K562 (cell line): ENCODE data around the gene B4GALNT2. TPM values are rescaled to one million over a fixed set of nuclear protein-coding genes. Genes with fewer than 3 reads are reported as not detected.
A peak's percentile ranks its signal among the peaks of the same experiment; 100 is the strongest.

ENCODE experiments used
- ARID2 ChIP-seq: fragments of 450-650 bp; IDR thresholded peaks from 2 replicates; pipeline ENCODE4 v1.6.1; 2017; ENCODE audit warnings: antibody characterized with exemption, mild to moderate bottlenecking
- CHD2 ChIP-seq: IDR thresholded peaks from 2 replicates; pipeline ENCODE4 v1.6.1; 2011; ENCODE audit warnings: low read depth, low read length
- CHD4 ChIP-seq: fragments of 200-600 bp; sonication (generic); IDR thresholded peaks from 3 replicates; pipeline ENCODE4 v1.6.1; 2012; ENCODE audit warnings: low read depth, mild to moderate bottlenecking, mixed read lengths, low read length, inconsistent platforms; ENCODE audit not compliant: insufficient read depth, insufficient replicate concordance, poor library complexity, severe bottlenecking
- CXXC5 ChIP-seq: fragments of 250-450 bp; sonication (Bioruptor Pico); IDR thresholded peaks from 2 replicates; pipeline ENCODE4 v1.8.0; 2022; ENCODE audit warnings: inconsistent platforms, mild to moderate bottlenecking, moderate library complexity
- FUS ChIP-seq: fragments of 200-400 bp; formaldehyde crosslinking; optimal IDR thresholded peaks from 2 replicates; pipeline ENCODE3; 2017; ENCODE audit warnings: low read depth, low read length
- KAT7 ChIP-seq: sonication (generic); formaldehyde crosslinking; IDR thresholded peaks from 2 replicates; pipeline ENCODE4 v1.8.0; 2022; ENCODE audit warnings: missing genetic modification reagents, mild to moderate bottlenecking, borderline replicate concordance
- KLF1 ChIP-seq: fragments of 450-650 bp; IDR thresholded peaks from 2 replicates; pipeline ENCODE4 v1.6.1; 2016; ENCODE audit warnings: missing genetic modification characterization, missing compliant biosample characterization
- MIER1 ChIP-seq: fragments of 450-650 bp; IDR thresholded peaks from 2 replicates; pipeline ENCODE4 v1.6.1; 2016; ENCODE audit warnings: antibody characterized with exemption, mild to moderate bottlenecking, low read depth
- NR2C2 ChIP-seq, 2 experiments: fragments of 200-800 bp in 1 of 2; sonication (Bioruptor generic) in 1 of 2; sonication (generic) in 1 of 2; formaldehyde crosslinking in 1 of 2; IDR thresholded peaks; 2 replicates each; pipeline versions ENCODE4 v1.6.1 to v1.8.0; 2016 to 2022; ENCODE audit warnings: mild to moderate bottlenecking in 1 of 2, missing compliant biosample characterization in 1 of 2, missing genetic modification characterization in 1 of 2, missing genetic modification reagents in 1 of 2
- PML ChIP-seq: IDR thresholded peaks from 2 replicates; pipeline ENCODE4 v1.6.1; 2012; ENCODE audit warnings: low read length, inconsistent platforms
- RFX5 ChIP-seq: IDR thresholded peaks from 2 replicates; pipeline ENCODE4 v1.6.1; 2011; ENCODE audit warnings: low read depth, mild to moderate bottlenecking, improper control_type of control experiment, low read length
- SIN3B ChIP-seq: fragments of 450-650 bp; IDR thresholded peaks from 2 replicates; pipeline ENCODE4 v1.6.1; 2017; ENCODE audit warnings: low read depth, mild to moderate bottlenecking, moderate library complexity
- ZNF444 ChIP-seq: fragments of 250-450 bp; sonication (Bioruptor Pico); IDR thresholded peaks from 2 replicates; pipeline ENCODE4 v1.4.0; 2020; ENCODE audit warnings: mild to moderate bottlenecking, moderate library complexity
- ZNF780A ChIP-seq: fragments of 250-450 bp; sonication (Bioruptor Pico); IDR thresholded peaks from 2 replicates; pipeline ENCODE4 v1.5.0; 2021; ENCODE audit warnings: mild to moderate bottlenecking
- polyA plus RNA-seq, 8 experiments: library from polyadenylated mRNA; depleted of rRNA in 4 of 8; stranded (reverse) in 5 of 8; unstranded in 3 of 8; fragments of >200 nt; fragmentation: Nextera tagmentation in 2 of 8; fragmentation: Illumina TruSeq in 1 of 8; extraction: Ambion mirVana in 2 of 8; extraction: Trizol in 1 of 8; gene quantifications; 2 replicates each; pipeline versions ENCODE4 v1.2.1 to v1.2.3, GENCODE V29; 2011 to 2014; ENCODE audit warnings: inconsistent platforms in 1 of 8, missing spikeins in 1 of 8
- total RNA-seq, 7 experiments: library from RNA; depleted of rRNA in 6 of 7; stranded (reverse); fragments of >200 nt in 6 of 7; fragmentation: Illumina TruSeq in 2 of 7; extraction: Trizol in 2 of 7; gene quantifications; 2 replicates each; pipeline versions ENCODE4 v1.2.1 to v1.2.3, GENCODE V29; 2011 to 2021; ENCODE audit warnings: low replicate concordance in 1 of 7
- TF ChIP-seq, protein P1 (sequence below): sonication (generic); formaldehyde crosslinking; IDR thresholded peaks from 2 replicates; pipeline ENCODE4 v1.8.1; 2023; ENCODE audit warnings: missing genetic modification reagents, mild to moderate bottlenecking, borderline replicate concordance
- TF ChIP-seq, protein P2 (sequence below): IDR thresholded peaks from 2 replicates; pipeline ENCODE4 v1.6.1; 2016; ENCODE audit warnings: missing genetic modification characterization, missing compliant biosample characterization
- TF ChIP-seq, protein P3 (sequence below): fragments of 250-450 bp; sonication (Bioruptor Pico); IDR thresholded peaks from 2 replicates; pipeline ENCODE4 v1.8.0; 2021; ENCODE audit warnings: moderate library complexity, mild to moderate bottlenecking, inconsistent platforms
- TF ChIP-seq, protein P4 (sequence below): fragments of 250-450 bp; sonication (Bioruptor Pico); IDR thresholded peaks from 2 replicates; pipeline ENCODE4 v1.8.0; 2021; ENCODE audit warnings: mild to moderate bottlenecking, moderate library complexity
- TF ChIP-seq, protein P5 (sequence below): fragments of 450-650 bp; IDR thresholded peaks from 2 replicates; pipeline ENCODE4 v1.6.1; 2018; ENCODE audit warnings: mild to moderate bottlenecking, low read depth; ENCODE audit not compliant: partially characterized antibody

B4GALNT2 gene
- total and polyA plus RNA-seq, 9 of the 15 experiments (the other 6 are each of a cell fraction or from before 2014, with no cell fraction given), result not detected

DNA sequence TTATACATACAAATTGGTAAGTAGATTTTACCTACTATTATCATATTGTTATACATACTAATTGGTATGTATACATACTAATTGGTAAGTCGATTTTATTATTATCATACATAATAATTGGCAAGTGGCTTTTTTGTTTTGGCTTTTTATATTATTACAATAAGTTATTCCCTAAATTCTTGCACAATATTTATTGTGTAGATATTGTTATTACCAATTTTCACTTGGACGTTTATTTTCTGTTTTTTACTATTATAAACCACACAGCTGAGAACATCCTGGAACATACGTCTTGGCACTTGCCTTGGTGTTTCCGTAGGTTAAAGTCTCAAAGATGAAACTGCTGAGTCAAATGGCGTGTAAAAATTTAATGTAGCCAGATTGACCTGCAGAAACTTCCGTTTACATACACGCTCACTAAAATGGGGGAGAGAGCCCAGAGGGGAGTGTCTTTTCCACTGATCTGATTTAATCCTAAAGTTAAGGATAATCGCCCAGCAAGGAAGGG is 58.9 kb downstream of the B4GALNT2 start (continued):
- TF ChIP-seq, protein P1, sequence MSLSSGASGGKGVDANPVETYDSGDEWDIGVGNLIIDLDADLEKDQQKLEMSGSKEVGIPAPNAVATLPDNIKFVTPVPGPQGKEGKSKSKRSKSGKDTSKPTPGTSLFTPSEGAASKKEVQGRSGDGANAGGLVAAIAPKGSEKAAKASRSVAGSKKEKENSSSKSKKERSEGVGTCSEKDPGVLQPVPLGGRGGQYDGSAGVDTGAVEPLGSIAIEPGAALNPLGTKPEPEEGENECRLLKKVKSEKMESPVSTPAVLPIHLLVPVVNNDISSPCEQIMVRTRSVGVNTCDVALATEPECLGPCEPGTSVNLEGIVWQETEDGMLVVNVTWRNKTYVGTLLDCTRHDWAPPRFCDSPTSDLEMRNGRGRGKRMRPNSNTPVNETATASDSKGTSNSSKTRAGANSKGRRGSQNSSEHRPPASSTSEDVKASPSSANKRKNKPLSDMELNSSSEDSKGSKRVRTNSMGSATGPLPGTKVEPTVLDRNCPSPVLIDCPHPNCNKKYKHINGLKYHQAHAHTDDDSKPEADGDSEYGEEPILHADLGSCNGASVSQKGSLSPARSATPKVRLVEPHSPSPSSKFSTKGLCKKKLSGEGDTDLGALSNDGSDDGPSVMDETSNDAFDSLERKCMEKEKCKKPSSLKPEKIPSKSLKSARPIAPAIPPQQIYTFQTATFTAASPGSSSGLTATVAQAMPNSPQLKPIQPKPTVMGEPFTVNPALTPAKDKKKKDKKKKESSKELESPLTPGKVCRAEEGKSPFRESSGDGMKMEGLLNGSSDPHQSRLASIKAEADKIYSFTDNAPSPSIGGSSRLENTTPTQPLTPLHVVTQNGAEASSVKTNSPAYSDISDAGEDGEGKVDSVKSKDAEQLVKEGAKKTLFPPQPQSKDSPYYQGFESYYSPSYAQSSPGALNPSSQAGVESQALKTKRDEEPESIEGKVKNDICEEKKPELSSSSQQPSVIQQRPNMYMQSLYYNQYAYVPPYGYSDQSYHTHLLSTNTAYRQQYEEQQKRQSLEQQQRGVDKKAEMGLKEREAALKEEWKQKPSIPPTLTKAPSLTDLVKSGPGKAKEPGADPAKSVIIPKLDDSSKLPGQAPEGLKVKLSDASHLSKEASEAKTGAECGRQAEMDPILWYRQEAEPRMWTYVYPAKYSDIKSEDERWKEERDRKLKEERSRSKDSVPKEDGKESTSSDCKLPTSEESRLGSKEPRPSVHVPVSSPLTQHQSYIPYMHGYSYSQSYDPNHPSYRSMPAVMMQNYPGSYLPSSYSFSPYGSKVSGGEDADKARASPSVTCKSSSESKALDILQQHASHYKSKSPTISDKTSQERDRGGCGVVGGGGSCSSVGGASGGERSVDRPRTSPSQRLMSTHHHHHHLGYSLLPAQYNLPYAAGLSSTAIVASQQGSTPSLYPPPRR (CRISPR knock-in tag), result no peak
- TF ChIP-seq KLF1 (no peak), CHD2 (no peak), MIER1 (no peak), PML (no peak), ZNF780A (CRISPR knock-in tag) (no peak), KAT7 (CRISPR knock-in tag) (no peak), CXXC5 (CRISPR knock-in tag) (no peak), RFX5 (0 out of 2 replicates have a peak, but pooled peaks have one; percentile 28), ARID2 (no peak), CHD4 (no peak), ZNF444 (CRISPR knock-in tag) (no peak), NR2C2 (CRISPR knock-in tag; IDR thresholded peaks at IDR 0.05) (no peak), NR2C2 (tag; IDR thresholded peaks at IDR 0.05) (no peak; the same call in 1 of the 2 replicates), SIN3B (no peak), FUS (no peak)
- TF ChIP-seq, protein P2, sequence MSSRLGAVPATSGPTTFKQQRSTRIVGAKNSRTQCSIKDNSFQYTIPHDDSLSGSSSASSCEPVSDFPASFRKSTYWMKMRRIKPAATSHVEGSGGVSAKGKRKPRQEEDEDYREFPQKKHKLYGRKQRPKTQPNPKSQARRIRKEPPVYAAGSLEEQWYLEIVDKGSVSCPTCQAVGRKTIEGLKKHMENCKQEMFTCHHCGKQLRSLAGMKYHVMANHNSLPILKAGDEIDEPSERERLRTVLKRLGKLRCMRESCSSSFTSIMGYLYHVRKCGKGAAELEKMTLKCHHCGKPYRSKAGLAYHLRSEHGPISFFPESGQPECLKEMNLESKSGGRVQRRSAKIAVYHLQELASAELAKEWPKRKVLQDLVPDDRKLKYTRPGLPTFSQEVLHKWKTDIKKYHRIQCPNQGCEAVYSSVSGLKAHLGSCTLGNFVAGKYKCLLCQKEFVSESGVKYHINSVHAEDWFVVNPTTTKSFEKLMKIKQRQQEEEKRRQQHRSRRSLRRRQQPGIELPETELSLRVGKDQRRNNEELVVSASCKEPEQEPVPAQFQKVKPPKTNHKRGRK (tag), result no peak
- TF ChIP-seq, protein P3, sequence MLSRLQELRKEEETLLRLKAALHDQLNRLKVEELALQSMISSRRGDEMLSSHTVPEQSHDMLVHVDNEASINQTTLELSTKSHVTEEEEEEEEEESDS (CRISPR knock-in tag), result no peak
- TF ChIP-seq, protein P4, sequence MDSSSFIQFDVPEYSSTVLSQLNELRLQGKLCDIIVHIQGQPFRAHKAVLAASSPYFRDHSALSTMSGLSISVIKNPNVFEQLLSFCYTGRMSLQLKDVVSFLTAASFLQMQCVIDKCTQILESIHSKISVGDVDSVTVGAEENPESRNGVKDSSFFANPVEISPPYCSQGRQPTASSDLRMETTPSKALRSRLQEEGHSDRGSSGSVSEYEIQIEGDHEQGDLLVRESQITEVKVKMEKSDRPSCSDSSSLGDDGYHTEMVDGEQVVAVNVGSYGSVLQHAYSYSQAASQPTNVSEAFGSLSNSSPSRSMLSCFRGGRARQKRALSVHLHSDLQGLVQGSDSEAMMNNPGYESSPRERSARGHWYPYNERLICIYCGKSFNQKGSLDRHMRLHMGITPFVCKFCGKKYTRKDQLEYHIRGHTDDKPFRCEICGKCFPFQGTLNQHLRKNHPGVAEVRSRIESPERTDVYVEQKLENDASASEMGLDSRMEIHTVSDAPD, result no peak
- TF ChIP-seq, protein P5, sequence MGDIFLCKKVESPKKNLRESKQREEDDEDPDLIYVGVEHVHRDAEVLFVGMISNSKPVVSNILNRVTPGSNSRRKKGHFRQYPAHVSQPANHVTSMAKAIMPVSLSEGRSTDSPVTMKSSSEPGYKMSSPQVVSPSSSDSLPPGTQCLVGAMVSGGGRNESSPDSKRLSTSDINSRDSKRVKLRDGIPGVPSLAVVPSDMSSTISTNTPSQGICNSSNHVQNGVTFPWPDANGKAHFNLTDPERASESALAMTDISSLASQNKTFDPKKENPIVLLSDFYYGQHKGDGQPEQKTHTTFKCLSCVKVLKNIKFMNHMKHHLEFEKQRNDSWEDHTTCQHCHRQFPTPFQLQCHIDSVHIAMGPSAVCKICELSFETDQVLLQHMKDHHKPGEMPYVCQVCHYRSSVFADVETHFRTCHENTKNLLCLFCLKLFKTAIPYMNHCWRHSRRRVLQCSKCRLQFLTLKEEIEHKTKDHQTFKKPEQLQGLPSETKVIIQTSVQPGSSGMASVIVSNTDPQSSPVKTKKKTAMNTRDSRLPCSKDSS, result no peak
